Cardiac muscle cell (in vitro differentiated cells and primary cell): ENCODE data around the gene C12orf75. TPM values are rescaled to one million over a fixed set of nuclear protein-coding genes. Genes with fewer than 3 reads are reported as not detected.

Experiments
- DNase-seq, 2 donors: peaks; one replicate each; pipeline versions ENCODE4 v3.0.0 to v3.0.0-alpha.2; 2010 to 2017; ENCODE audit warnings: low read depth in 1 of 2, low spot score in 1 of 2
- H3K27ac ChIP-seq: fragments of 200-600 bp; sonication (generic); 2 replicates; pipeline ENCODE4 v1.5.1; 2016
- H3K27me3 ChIP-seq: fragments of 200-600 bp; sonication (generic); 2 replicates; pipeline ENCODE4 v1.6.0; 2016; ENCODE audit warnings: control low read depth
- H3K36me3 ChIP-seq: fragments of 200-600 bp; sonication (generic); 2 replicates; pipeline ENCODE4 v1.5.1; 2016; ENCODE audit warnings: control low read depth
- H3K4me1 ChIP-seq: fragments of 200-600 bp; sonication (generic); 2 replicates; pipeline ENCODE4 v1.8.1; 2017; ENCODE audit warnings: low read depth, mild to moderate bottlenecking, mixed run types
- H3K4me3 ChIP-seq: fragments of 200-600 bp; sonication (generic); 2 replicates; pipeline ENCODE4 v1.5.1; 2016; ENCODE audit warnings: mild to moderate bottlenecking
- H3K9me3 ChIP-seq: fragments of 200-600 bp; sonication (generic); 2 replicates; pipeline ENCODE4 v1.5.1; 2017; ENCODE audit warnings: low read depth, mild to moderate bottlenecking, control low read depth
- CTCF ChIP-seq: IDR thresholded peaks from 2 replicates; pipeline ENCODE4 v1.5.1; 2012; ENCODE audit warnings: low read depth, mild to moderate bottlenecking, low read length
- polyA plus RNA-seq: library from polyadenylated mRNA; unstranded; fragments of >200 nt; fragmentation: Nextera tagmentation; extraction: Ambion mirVana; gene quantifications from 2 replicates; pipeline ENCODE4 v1.2.1, GENCODE V29; 2016
- total RNA-seq: library from RNA; depleted of rRNA; stranded (reverse); fragments of >200 nt; gene quantifications from 2 replicates; pipeline ENCODE4 v1.2.3, GENCODE V29; 2016

Gene C12orf75
- total RNA-seq (39.3 and 56.6 TPM in 2 replicates), polyA plus RNA-seq (78.2 and 106 TPM in 2 replicates)

DNA sequence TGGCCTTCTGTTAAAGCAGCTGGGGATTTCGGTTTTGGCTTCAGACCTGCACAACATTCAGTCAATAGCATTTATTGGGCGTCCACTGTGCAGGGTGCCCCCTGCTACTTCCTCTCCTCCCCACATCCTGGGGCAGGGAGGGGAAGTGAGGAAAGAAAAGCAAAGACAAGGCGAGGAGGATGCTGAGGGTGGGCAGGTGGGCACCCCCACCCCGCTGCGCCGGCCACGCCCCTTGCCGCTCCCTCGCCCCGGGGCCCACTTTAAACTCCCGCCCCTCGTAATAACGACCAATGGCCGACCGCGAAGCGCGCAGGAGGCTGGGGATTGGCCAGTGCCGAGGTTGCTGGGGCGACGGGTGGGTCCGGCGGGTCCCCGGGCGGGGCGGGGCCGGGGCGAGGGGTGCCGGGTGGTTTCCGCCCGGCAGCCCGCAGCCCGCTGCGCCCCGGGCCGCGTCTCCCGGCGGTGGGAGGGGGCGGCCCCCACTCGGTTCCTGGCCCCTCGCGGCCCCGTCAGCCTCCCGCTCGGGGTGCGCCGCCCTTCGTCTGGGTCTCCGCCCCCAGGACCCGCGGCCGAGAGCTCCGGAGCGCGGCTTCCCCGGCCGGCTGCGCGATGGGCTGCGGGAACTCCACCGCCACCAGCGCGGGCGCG, at the start of gene C12orf75:
Gene C12orf75, plus strand, starts transcription at position 409 of the 648 bp plus-strand sequence. Its CDS starts 201 bp downstream, at position 610.
- TF ChIP-seq CTCF, result no peak
- no peak within 1 kb of the TSS for H3K27ac ChIP-seq
- peaks cover 29% of the 10 kb centered on the region for H3K27me3 ChIP-seq

DNA sequence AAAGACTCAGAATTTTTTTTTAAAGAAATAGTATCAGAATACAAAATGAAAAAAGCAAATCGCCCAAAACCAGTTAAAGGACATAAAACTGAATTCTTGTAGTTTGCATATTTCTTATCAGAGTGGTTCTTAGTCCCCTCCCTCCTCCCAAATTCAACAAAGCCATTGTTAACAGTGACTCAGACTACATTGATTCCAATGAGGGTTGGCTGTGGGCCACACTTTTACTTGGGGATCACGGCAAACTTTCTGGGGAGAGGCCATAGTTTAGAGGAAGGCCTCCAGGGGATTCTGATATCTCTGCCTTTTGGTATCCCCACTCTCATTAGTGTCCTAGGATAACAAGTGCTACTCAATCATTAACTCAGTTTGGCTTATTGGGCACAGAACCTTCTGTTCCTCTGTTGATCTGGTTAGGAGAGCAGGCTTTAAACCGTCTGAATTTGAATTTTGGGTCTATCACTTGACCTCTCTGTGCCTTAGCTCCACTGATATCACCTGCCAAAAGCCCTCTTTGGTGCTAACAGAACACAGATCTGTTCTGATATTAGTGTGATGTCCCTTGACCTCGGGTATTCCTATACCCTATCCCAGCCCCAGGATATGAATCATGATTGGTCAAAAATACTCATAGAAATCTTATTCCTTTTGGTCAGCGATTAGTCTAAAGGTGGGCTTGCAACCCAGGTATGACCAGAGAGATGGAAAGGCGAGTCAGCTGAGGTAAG, 49.4 kb upstream of the C12orf75 start:
- Histone ChIP-seq H3K9me3 (no peaks in the 10 kb centered on the region), H3K27me3 (peaks cover 9% of the 10 kb centered on the region), H3K36me3 (no peaks in the 10 kb centered on the region), H3K27ac (no peak overlapping the region), H3K4me1 (no peaks in the 10 kb centered on the region), H3K4me3 (no peak overlapping the region)
- no peak for DNase-seq
- TF ChIP-seq CTCF, result no peak

More for the DNA sequence above, at the start of gene C12orf75:
- no peaks in the 10 kb centered on the region for H3K9me3 ChIP-seq
- peaks cover 28% of the 10 kb centered on the region for H3K4me1 ChIP-seq
- H3K36me3 ChIP-seq, result no peaks in the 10 kb centered on the region
- peak within 1 kb of the TSS; percentile 77 for H3K4me3 ChIP-seq
- peak; percentile 67 to 89 for DNase-seq

DNA sequence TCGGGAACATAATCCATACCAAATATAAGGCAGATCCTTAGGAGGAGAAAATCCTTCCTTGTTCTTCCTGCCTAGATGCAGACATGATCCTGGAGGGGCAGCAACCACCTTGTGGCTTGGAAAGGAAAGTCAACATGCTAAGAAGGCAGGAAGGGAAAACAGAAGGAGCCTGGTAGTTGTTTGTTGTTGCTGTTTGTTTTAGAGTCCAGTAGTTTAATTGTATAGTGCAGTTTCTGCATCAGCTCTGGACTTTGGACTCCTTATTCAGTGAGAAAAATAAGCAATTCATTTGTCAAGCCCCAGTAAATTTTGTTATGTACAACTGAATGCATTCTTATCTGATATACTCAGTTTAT, 48.8 kb upstream of the C12orf75 start:
- Histone ChIP-seq H3K9me3 (no peaks in the 10 kb centered on the region), H3K4me3 (no peak overlapping the region), H3K36me3 (no peaks in the 10 kb centered on the region), H3K4me1 (no peaks in the 10 kb centered on the region), H3K27ac (no peak overlapping the region), H3K27me3 (peaks cover 14% of the 10 kb centered on the region)
- DNase-seq, result no peak
- no peak for TF ChIP-seq CTCF

- Histone ChIP-seq H3K27me3 (peaks cover 18% of the 10 kb centered on the region), H3K27ac (no peak overlapping the region), H3K4me1 (no peaks in the 10 kb centered on the region), H3K36me3 (no peaks in the 10 kb centered on the region), H3K9me3 (no peaks in the 10 kb centered on the region), H3K4me3 (no peak overlapping the region)
- no peak for TF ChIP-seq CTCF
- no peak for DNase-seq
Observed at GRCh38 chr12:105285378-105285777, 45.1 kb upstream of the C12orf75 start.

DNA sequence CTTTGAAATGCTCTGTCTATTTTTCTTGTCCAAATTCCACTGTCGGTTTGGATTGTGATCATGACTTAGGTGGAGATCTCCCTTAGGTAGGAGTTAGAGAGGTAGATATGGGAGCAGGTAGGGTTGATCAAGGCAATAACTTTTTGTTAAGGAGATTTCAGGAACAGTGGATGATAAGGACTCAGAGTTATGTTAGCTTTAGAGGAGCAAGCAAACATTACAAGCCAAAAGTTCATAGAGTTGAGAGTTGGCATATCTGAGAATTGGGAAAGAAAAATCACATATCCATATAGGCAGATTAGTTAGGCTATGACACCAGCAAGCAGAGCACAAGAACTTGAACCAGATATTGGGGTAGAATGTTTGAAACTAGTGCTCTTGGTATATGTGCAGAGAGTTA, 43.1 kb upstream of the C12orf75 start:
- peaks cover 18% of the 10 kb centered on the region for H3K27me3 ChIP-seq
- H3K4me1 ChIP-seq, result no peaks in the 10 kb centered on the region
- H3K36me3 ChIP-seq, result no peaks in the 10 kb centered on the region
- no peak overlapping the region for H3K4me3 ChIP-seq
- TF ChIP-seq CTCF, result no peak
- H3K9me3 ChIP-seq, result no peaks in the 10 kb centered on the region
- H3K27ac ChIP-seq, result no peak overlapping the region
- DNase-seq, result no peak
